HL-60 (cell line): ENCODE data around the gene NELFA.

Experiments
- GABPA ChIP-seq: IDR thresholded peaks from 2 replicates; pipeline ENCODE4 v1.6.1; 2012; ENCODE audit warnings: low read depth
- POLR2AphosphoS5 ChIP-seq: IDR thresholded peaks from 2 replicates; pipeline ENCODE4 v1.6.1; 2012; ENCODE audit warnings: low read depth
- TF ChIP-seq, protein P1 (sequence below): IDR thresholded peaks from one replicate; pipeline ENCODE4 v1.5.1; 2011; ENCODE audit warnings: low read length, control low read depth, inconsistent platforms; ENCODE audit not compliant: insufficient read depth
- TF ChIP-seq, protein P2 (sequence below): IDR thresholded peaks from 2 replicates; pipeline ENCODE4 v1.6.1; 2012; ENCODE audit warnings: low read depth; ENCODE audit not compliant: insufficient replicate concordance

DNA sequence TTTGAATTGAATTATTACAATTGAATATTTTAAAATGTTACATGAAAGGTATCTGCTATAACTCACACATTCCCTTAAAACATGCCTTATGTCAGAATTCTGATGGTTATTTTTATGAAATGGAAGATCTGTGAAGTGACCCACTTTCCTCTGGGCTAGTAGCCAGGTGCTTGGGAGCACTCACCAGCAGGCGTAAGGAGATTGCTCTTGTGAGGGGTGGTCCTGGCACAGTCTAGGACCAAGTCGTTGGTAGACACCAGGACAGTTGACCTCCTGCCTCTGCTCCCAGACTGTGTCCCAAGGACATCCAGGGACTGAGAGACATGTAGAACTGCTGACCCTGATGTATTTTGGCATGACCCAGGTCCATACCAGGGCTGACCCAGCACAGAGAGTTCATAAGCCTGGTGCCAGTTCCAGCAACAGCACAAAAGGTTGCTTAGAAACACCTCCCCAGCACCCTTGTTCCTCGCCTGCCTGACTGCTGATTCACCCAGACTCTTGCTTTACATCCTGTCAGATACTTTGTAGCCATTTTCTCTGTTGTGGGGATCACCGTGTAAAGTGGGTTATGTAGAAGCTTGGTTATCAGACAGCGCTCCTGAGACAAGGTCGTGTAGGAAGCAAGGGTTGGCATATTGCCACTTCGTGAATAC is 48.5 kb downstream of the NELFA start:
- TF ChIP-seq, protein P1, sequence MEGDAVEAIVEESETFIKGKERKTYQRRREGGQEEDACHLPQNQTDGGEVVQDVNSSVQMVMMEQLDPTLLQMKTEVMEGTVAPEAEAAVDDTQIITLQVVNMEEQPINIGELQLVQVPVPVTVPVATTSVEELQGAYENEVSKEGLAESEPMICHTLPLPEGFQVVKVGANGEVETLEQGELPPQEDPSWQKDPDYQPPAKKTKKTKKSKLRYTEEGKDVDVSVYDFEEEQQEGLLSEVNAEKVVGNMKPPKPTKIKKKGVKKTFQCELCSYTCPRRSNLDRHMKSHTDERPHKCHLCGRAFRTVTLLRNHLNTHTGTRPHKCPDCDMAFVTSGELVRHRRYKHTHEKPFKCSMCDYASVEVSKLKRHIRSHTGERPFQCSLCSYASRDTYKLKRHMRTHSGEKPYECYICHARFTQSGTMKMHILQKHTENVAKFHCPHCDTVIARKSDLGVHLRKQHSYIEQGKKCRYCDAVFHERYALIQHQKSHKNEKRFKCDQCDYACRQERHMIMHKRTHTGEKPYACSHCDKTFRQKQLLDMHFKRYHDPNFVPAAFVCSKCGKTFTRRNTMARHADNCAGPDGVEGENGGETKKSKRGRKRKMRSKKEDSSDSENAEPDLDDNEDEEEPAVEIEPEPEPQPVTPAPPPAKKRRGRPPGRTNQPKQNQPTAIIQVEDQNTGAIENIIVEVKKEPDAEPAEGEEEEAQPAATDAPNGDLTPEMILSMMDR = no peak
- TF ChIP-seq POLR2AphosphoS5 (no peak), GABPA (no peak)
- TF ChIP-seq, protein P2, sequence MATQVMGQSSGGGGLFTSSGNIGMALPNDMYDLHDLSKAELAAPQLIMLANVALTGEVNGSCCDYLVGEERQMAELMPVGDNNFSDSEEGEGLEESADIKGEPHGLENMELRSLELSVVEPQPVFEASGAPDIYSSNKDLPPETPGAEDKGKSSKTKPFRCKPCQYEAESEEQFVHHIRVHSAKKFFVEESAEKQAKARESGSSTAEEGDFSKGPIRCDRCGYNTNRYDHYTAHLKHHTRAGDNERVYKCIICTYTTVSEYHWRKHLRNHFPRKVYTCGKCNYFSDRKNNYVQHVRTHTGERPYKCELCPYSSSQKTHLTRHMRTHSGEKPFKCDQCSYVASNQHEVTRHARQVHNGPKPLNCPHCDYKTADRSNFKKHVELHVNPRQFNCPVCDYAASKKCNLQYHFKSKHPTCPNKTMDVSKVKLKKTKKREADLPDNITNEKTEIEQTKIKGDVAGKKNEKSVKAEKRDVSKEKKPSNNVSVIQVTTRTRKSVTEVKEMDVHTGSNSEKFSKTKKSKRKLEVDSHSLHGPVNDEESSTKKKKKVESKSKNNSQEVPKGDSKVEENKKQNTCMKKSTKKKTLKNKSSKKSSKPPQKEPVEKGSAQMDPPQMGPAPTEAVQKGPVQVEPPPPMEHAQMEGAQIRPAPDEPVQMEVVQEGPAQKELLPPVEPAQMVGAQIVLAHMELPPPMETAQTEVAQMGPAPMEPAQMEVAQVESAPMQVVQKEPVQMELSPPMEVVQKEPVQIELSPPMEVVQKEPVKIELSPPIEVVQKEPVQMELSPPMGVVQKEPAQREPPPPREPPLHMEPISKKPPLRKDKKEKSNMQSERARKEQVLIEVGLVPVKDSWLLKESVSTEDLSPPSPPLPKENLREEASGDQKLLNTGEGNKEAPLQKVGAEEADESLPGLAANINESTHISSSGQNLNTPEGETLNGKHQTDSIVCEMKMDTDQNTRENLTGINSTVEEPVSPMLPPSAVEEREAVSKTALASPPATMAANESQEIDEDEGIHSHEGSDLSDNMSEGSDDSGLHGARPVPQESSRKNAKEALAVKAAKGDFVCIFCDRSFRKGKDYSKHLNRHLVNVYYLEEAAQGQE = no peak
